Mesodermal cell (in vitro differentiated cells): ENCODE results near the gene CSE1L. TPM values are rescaled to one million over a fixed set of nuclear protein-coding genes. Genes with fewer than 3 reads are reported as not detected.
"Not testable (repeated sequence)": the region's sequence is repeated elsewhere in the genome, so short reads cannot be mapped to it uniquely, and the experiment has no call there.

Experiments used
- H3K27ac ChIP-seq: 2 replicates; pipeline ENCODE4 v1.7.0; 2013; ENCODE audit warnings: mild to moderate bottlenecking, low read depth, low read length, moderate library complexity; ENCODE audit not compliant: severe bottlenecking
- H3K36me3 ChIP-seq: 2 replicates; pipeline ENCODE4 v1.7.1; 2013; ENCODE audit warnings: mild to moderate bottlenecking, low read length, moderate library complexity; ENCODE audit not compliant: control insufficient read depth, insufficient read depth
- H3K4me1 ChIP-seq: one replicate; pipeline ENCODE4 v1.7.1; 2013; ENCODE audit warnings: mild to moderate bottlenecking, low read length; ENCODE audit not compliant: insufficient read depth, control insufficient read depth, poor library complexity, severe bottlenecking
- H3K4me3 ChIP-seq: 2 replicates; pipeline ENCODE4 v1.7.0; 2013; ENCODE audit warnings: low read length, control low read depth, mild to moderate bottlenecking; ENCODE audit not compliant: insufficient read depth, poor library complexity, severe bottlenecking; ENCODE audit errors: extremely low read depth
- H3K9me3 ChIP-seq: 2 replicates; pipeline ENCODE4 v1.7.1; 2013; ENCODE audit warnings: mild to moderate bottlenecking, low read length, moderate library complexity; ENCODE audit not compliant: control insufficient read depth
- WGBS, 2 experiments: methylation state at CpG; one replicate each; pipeline ENCODE4 v1.1.5; 2013; ENCODE audit warnings: missing lambda C conversion rate in 2 of 2; ENCODE audit not compliant: insufficient coverage in 2 of 2; 5-methylcytosine and 5-hydroxymethylcytosine counted together
- polyA plus RNA-seq, 2 experiments: library from polyadenylated mRNA; stranded (reverse); fragments of 50-300 nt; gene quantifications; one replicate each; pipeline ENCODE4 v1.2.3, GENCODE V29; 2013

Gene CSE1L
- polyA plus RNA-seq (2013, experiment 1 of 2): 139 TPM
- 147 TPM for polyA plus RNA-seq (2013, experiment 2 of 2)

- peak within 1 kb of the TSS; percentile 94 for H3K27ac ChIP-seq
- no peaks in the 10 kb centered on the region for H3K9me3 ChIP-seq
- peaks cover 37% of the 10 kb centered on the region for H3K36me3 ChIP-seq
- peaks cover 10% of the 10 kb centered on the region for H3K4me1 ChIP-seq
- peak within 1 kb of the TSS; percentile 89 for H3K4me3 ChIP-seq
- 1% methylated on average over 74 to 77 of the region's 80 CpGs for WGBS, 2 experiments
These were observed at the start of gene CSE1L for GRCh38 chr20:49046087-49046900. TSS of gene CSE1L (plus strand) at chr20:49046312. CDS start at chr20:49058464, 12,152 bp downstream.

- Histone ChIP-seq H3K4me3 (no peak overlapping the region), H3K9me3 (no peaks in the 10 kb centered on the region), H3K4me1 (no peaks in the 10 kb centered on the region), H3K27ac (no peak overlapping the region), H3K36me3 (peaks cover 81% of the 10 kb centered on the region)
- WGBS, 2 experiments: 83 to 89% methylated on average over 3 of the region's 3 CpGs
These were observed 45.9 kb upstream of the CSE1L start for GRCh38 chr20:48999890-49000870.

GRCh38 chr20:49001741-49002140 lies 44.4 kb upstream of the CSE1L start:
- 90 to 92% methylated on average over 5 of the region's 7 CpGs for whole genome bisulfite sequencing, 2 experiments
- H3K4me1 ChIP-seq: no peaks in the 10 kb centered on the region
- peaks cover 79% of the 10 kb centered on the region for H3K36me3 ChIP-seq
- no peaks in the 10 kb centered on the region for H3K9me3 ChIP-seq
- no peak overlapping the region for H3K4me3 ChIP-seq
- H3K27ac ChIP-seq: no peak overlapping the region

GRCh38 chr20:49006446-49006980 lies 39.6 kb upstream of the CSE1L start:
- peaks cover 57% of the 10 kb centered on the region for H3K36me3 ChIP-seq
- no peaks in the 10 kb centered on the region for H3K4me1 ChIP-seq
- no peak overlapping the region for H3K27ac ChIP-seq
- 95% methylated on average over 8 of the region's 8 CpGs for WGBS, 2 experiments
- H3K9me3 ChIP-seq: no peaks in the 10 kb centered on the region
- H3K4me3 ChIP-seq: no peak overlapping the region

- Histone ChIP-seq H3K4me1 (no peaks in the 10 kb centered on the region), H3K4me3 (no peak overlapping the region), H3K36me3 (peaks cover 69% of the 10 kb centered on the region), H3K9me3 (no peaks in the 10 kb centered on the region), H3K27ac (no peak overlapping the region)
- 89 to 98% methylated on average over 8 to 10 of the region's 12 CpGs for WGBS, 2 experiments
These were observed 36.0 kb upstream of the CSE1L start for GRCh38 chr20:49009899-49010631.

GRCh38 chr20:49024220-49024619 lies 21.9 kb upstream of the CSE1L start:
- Histone ChIP-seq H3K4me1 (no peaks in the 10 kb centered on the region), H3K27ac (no peak overlapping the region), H3K4me3 (no peak overlapping the region), H3K36me3 (peaks cover 84% of the 10 kb centered on the region), H3K9me3 (no peaks in the 10 kb centered on the region)
- WGBS, 2 experiments: 96 to 100% methylated on average over 1 to 4 of the region's 5 CpGs

GRCh38 chr20:49028177-49028576 lies 17.9 kb upstream of the CSE1L start:
- WGBS, 2 experiments: 96 to 100% methylated on average over 2 of the region's 2 CpGs
- H3K27ac ChIP-seq, H3K4me1 ChIP-seq, H3K4me3 ChIP-seq, H3K9me3 ChIP-seq: not testable (repeated sequence)
- peaks cover 89% of the 10 kb centered on the region for H3K36me3 ChIP-seq

GRCh38 chr20:49028684-49029083 lies 17.4 kb upstream of the CSE1L start:
- Histone ChIP-seq H3K9me3 (no peaks in the 10 kb centered on the region), H3K27ac (no peak overlapping the region), H3K4me3 (no peak overlapping the region), H3K4me1 (no peaks in the 10 kb centered on the region), H3K36me3 (peaks cover 90% of the 10 kb centered on the region)
- WGBS, 2 experiments: 74 to 96% methylated on average over 2 of the region's 2 CpGs

GRCh38 chr20:49029203-49029602 lies 16.9 kb upstream of the CSE1L start:
- 100% methylated on average over 1 of the region's 1 CpG for WGBS, 2 experiments
- H3K4me3 ChIP-seq: no peak overlapping the region
- no peaks in the 10 kb centered on the region for H3K4me1 ChIP-seq
- H3K9me3 ChIP-seq: no peaks in the 10 kb centered on the region
- peaks cover 90% of the 10 kb centered on the region for H3K36me3 ChIP-seq
- no peak overlapping the region for H3K27ac ChIP-seq
